HUES48 (cell line): ENCODE data around the gene ELP1.

Experiments used
- H3K27ac ChIP-seq: one replicate; pipeline ENCODE4 v1.7.0; 2013; ENCODE audit warnings: low read depth, low read length, inconsistent platforms
- H3K27me3 ChIP-seq: 2 replicates; pipeline ENCODE4 v1.6.1; 2013; ENCODE audit warnings: mild to moderate bottlenecking, low read length; ENCODE audit not compliant: control insufficient read depth, insufficient read depth
- H3K36me3 ChIP-seq: 2 replicates; pipeline ENCODE4 v1.6.1; 2013; ENCODE audit warnings: low read length; ENCODE audit not compliant: control insufficient read depth, insufficient read depth
- H3K4me1 ChIP-seq: 2 replicates; pipeline ENCODE4 v1.6.1; 2013; ENCODE audit warnings: mild to moderate bottlenecking, low read length; ENCODE audit not compliant: control insufficient read depth, insufficient read depth
- H3K4me3 ChIP-seq: 2 replicates; pipeline ENCODE4 v1.5.1; 2013; ENCODE audit warnings: mild to moderate bottlenecking, low read depth, low read length
- H3K9ac ChIP-seq: 2 replicates; pipeline ENCODE4 v1.6.1; 2013; ENCODE audit warnings: mild to moderate bottlenecking, low read depth, low read length, moderate library complexity
- H3K9me3 ChIP-seq: 2 replicates; pipeline ENCODE4 v1.6.1; 2013; ENCODE audit warnings: low read length; ENCODE audit not compliant: control insufficient read depth, insufficient read depth

Gene ELP1

GRCh38 chr9:108882052-108882888 is 51.7 kb downstream of the ELP1 start:
- no peak overlapping the region for H3K9ac ChIP-seq
- peaks cover 71% of the 10 kb centered on the region for H3K36me3 ChIP-seq
- H3K27ac ChIP-seq = no peak overlapping the region
- H3K4me1 ChIP-seq = no peaks in the 10 kb centered on the region
- H3K4me3 ChIP-seq = no peak overlapping the region
- H3K9me3 ChIP-seq = no peaks in the 10 kb centered on the region
- no peaks in the 10 kb centered on the region for H3K27me3 ChIP-seq

GRCh38 chr9:108880738-108881316 is 53.1 kb downstream of the ELP1 start:
- Histone ChIP-seq H3K4me3 (no peak overlapping the region), H3K36me3 (peaks cover 77% of the 10 kb centered on the region), H3K9ac (no peak overlapping the region), H3K27me3 (no peaks in the 10 kb centered on the region), H3K27ac (no peak overlapping the region), H3K9me3 (no peaks in the 10 kb centered on the region), H3K4me1 (no peaks in the 10 kb centered on the region)

GRCh38 chr9:108877524-108877923 is 56.4 kb downstream of the ELP1 start:
- no peak overlapping the region for H3K4me3 ChIP-seq
- H3K4me1 ChIP-seq = no peaks in the 10 kb centered on the region
- H3K9me3 ChIP-seq = no peaks in the 10 kb centered on the region
- no peak overlapping the region for H3K9ac ChIP-seq
- no peak overlapping the region for H3K27ac ChIP-seq
- H3K36me3 ChIP-seq = peaks cover 93% of the 10 kb centered on the region
- H3K27me3 ChIP-seq = no peaks in the 10 kb centered on the region

DNA sequence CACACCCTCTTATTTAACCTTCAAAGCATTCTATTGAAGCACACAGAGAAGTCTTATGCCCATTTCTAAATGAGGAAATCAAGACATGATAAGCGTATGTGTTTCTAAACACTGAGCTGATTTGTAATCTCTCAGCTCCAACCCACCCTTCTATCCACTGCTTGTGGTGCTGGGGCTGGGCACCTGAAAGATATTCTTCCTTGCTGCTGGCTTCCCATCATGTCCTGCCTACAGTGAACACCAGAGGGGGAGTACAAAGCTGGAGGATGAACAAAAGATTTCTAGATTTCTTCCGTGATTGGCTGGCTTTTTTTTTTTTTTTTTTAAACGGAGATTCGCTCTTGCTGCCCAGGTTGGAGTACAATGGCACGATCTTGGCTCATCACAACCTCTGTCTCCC is 57.5 kb downstream of the ELP1 start:
- Histone ChIP-seq H3K36me3 (peaks cover 82% of the 10 kb centered on the region), H3K4me3 (no peak overlapping the region), H3K4me1 (no peaks in the 10 kb centered on the region), H3K9ac (no peak overlapping the region), H3K9me3 (no peaks in the 10 kb centered on the region), H3K27me3 (no peaks in the 10 kb centered on the region), H3K27ac (no peak overlapping the region)

DNA sequence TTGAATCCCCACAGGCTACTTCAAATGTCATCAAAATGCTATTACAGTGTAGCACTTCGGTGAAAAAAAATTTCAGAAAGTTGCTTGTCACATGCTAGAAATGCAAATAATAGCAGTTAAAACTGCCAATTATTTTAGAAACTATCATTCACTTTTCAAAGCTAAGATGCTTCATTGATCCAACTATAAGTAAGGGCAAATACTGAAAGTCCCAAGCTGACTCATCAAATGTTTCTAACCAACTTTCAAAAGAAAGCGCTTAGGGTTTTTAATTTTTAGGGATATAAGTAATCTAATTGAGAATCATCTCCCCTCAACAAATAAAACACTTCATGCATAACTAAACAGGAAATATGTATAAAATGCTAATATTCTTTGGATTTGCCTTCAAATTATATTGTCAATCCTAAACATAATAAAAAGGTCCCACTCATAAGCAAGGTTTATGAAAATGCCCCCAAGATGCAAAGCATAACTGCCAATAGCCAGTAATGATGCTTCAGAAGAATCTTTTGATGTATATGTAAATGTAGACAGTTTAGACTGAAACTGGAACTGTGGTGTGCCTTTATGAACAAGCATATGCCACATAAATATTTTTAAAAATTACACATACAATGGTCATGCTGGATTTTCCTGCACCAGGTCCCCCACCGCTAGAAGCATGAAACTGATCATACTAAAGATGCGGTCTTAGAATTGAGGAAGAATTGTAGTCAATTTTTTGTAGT is 59.7 kb downstream of the ELP1 start:
- H3K27ac ChIP-seq = no peak overlapping the region
- no peaks in the 10 kb centered on the region for H3K4me1 ChIP-seq
- no peak overlapping the region for H3K4me3 ChIP-seq
- H3K27me3 ChIP-seq = no peaks in the 10 kb centered on the region
- H3K9ac ChIP-seq = no peak overlapping the region
- peaks cover 80% of the 10 kb centered on the region for H3K36me3 ChIP-seq
- no peaks in the 10 kb centered on the region for H3K9me3 ChIP-seq

DNA sequence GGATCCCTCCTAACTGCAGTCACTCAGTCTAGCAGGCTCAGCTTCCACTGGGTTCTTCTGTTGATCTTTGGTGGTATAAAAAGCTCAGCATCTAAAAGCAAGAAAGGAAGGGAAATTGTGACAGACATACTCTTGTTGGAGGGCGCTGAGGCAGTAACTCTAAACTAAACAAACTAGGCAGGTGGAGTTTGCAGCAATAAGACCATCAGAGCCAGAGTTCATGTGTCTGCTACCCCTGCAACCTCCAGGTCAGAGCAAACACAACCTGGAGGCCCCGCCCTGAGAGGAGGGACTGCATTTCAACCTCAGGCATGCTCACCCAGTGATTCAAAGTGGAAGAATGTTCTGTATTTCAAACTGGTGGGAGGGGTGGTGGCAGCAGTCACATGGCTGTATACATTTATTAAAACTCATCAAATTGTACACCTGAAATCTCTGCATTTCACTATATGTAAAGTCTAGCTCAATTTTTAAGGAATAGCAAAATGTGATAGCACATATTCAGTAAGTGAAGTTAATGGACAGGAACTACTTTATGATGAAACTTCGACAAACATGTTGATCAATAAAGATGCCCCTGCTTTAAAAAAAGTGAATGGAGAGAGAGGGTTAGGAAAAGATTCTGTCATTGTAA is 64.7 kb downstream of the ELP1 start:
- no peaks in the 10 kb centered on the region for H3K4me1 ChIP-seq
- peaks cover 49% of the 10 kb centered on the region for H3K36me3 ChIP-seq
- no peak overlapping the region for H3K4me3 ChIP-seq
- no peak overlapping the region for H3K9ac ChIP-seq
- H3K27me3 ChIP-seq = no peaks in the 10 kb centered on the region
- no peaks in the 10 kb centered on the region for H3K9me3 ChIP-seq
- no peak overlapping the region for H3K27ac ChIP-seq

- no peak overlapping the region for H3K27ac ChIP-seq
- no peak overlapping the region for H3K9ac ChIP-seq
- no peaks in the 10 kb centered on the region for H3K9me3 ChIP-seq
- H3K4me3 ChIP-seq = no peak overlapping the region
- no peaks in the 10 kb centered on the region for H3K27me3 ChIP-seq
- peaks cover 35% of the 10 kb centered on the region for H3K36me3 ChIP-seq
- H3K4me1 ChIP-seq = no peaks in the 10 kb centered on the region
Observed at GRCh38 chr9:108867829-108868228, 66.1 kb downstream of the ELP1 start.

- Histone ChIP-seq H3K27ac (no peak overlapping the region), H3K36me3 (peaks cover 35% of the 10 kb centered on the region), H3K9me3 (no peaks in the 10 kb centered on the region)
Observed at GRCh38 chr9:108867116-108867515, 66.8 kb downstream of the ELP1 start.

DNA sequence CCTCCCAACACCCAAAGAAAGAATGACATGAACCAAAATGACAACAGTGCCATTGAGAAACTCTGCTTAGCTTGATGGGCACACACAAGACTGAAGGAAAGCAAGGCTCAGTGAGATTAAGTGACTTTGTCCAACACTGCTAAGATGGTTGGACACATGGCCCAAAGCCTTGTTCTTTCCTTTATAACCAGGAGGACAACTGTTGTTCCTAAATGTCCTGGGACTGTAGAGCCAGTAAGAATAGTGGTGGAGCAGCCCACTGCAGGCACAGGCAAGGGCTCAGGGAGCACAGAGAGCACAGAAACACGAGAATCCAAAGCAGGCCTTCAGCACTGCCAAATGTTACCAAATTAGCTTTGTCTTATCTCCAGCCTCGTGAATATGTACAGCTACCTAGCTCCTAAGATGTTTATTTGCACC is 67.9 kb downstream of the ELP1 start:
- Histone ChIP-seq H3K27me3 (no peaks in the 10 kb centered on the region), H3K27ac (no peak overlapping the region), H3K36me3 (peaks cover 31% of the 10 kb centered on the region)

More at GRCh38 chr9:108867116-108867515, 66.8 kb downstream of the ELP1 start:
- H3K9ac ChIP-seq = no peak overlapping the region
- no peak overlapping the region for H3K4me3 ChIP-seq
- H3K27me3 ChIP-seq = no peaks in the 10 kb centered on the region
- no peaks in the 10 kb centered on the region for H3K4me1 ChIP-seq

DNA sequence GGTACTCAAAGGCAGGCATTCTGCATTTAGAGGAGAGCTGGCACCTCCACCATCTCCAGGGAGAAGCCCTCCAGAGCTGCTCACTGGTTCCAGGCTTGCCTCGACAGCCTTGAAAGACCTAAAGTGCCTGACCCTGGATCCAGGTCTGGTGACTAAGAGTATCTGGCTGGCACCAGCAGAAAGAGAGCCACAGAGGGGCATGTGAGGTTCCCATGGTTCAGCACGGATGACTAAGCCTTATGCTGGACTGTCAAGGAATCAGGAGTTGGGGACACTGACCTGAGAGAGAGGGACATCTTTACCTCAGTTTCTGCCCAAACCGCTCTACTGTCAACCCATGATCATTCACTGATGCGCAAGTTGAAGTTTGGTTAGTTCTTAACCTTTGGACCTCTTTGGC is 68.9 kb downstream of the ELP1 start:
- no peak overlapping the region for H3K27ac ChIP-seq
- H3K4me1 ChIP-seq = no peaks in the 10 kb centered on the region
- no peak overlapping the region for H3K4me3 ChIP-seq
- H3K9ac ChIP-seq = no peak overlapping the region
- peaks cover 22% of the 10 kb centered on the region for H3K36me3 ChIP-seq
- no peaks in the 10 kb centered on the region for H3K9me3 ChIP-seq
- no peaks in the 10 kb centered on the region for H3K27me3 ChIP-seq

More for the DNA sequence above, 67.9 kb downstream of the ELP1 start:
- H3K9me3 ChIP-seq = no peaks in the 10 kb centered on the region
- H3K9ac ChIP-seq = no peak overlapping the region
- no peak overlapping the region for H3K4me3 ChIP-seq
- H3K4me1 ChIP-seq = no peaks in the 10 kb centered on the region
